Activated CD4-positive, alpha-beta T cell treated with anti-CD3 and anti-CD28 coated beads for 1 hour (primary cell): ENCODE results near the gene CLTRN.

Experiments
- DNase-seq: peaks from one replicate; pipeline ENCODE4 v3.0.0-alpha.2; 2020

CLTRN gene

GRCh38 chrX:15646543-15646942, 18.1 kb downstream of the CLTRN start:
- no peak for DNase-seq

GRCh38 chrX:15646031-15646430, 18.6 kb downstream of the CLTRN start:
- DNase-seq, result no peak

GRCh38 chrX:15645266-15645665, 19.3 kb downstream of the CLTRN start:
- no peak for DNase-seq

GRCh38 chrX:15644560-15644872, 20.1 kb downstream of the CLTRN start:
- DNase-seq, result no peak

GRCh38 chrX:15643786-15644559, 20.6 kb downstream of the CLTRN start:
- DNase-seq, result no peak

GRCh38 chrX:15631637-15632036, 33.0 kb downstream of the CLTRN start:
- DNase-seq, result no peak

- no peak for DNase-seq
Measured at GRCh38 chrX:15623054-15623453, 41.6 kb downstream of the CLTRN start.

- DNase-seq, result no peak
Measured at GRCh38 chrX:15619053-15619755, 45.4 kb downstream of the CLTRN start.

- no peak for DNase-seq
Measured at GRCh38 chrX:15617111-15617510, 47.5 kb downstream of the CLTRN start.

GRCh38 chrX:15616531-15616930, 48.1 kb downstream of the CLTRN start:
- no peak for DNase-seq

GRCh38 chrX:15607067-15607466, 57.5 kb downstream of the CLTRN start:
- no peak for DNase-seq

- no peak for DNase-seq
Measured at GRCh38 chrX:15606136-15606535, 58.5 kb downstream of the CLTRN start.

- DNase-seq, result no peak
Measured at GRCh38 chrX:15605226-15605625, 59.4 kb downstream of the CLTRN start.

- no peak for DNase-seq
Measured at GRCh38 chrX:15602761-15603160, 61.8 kb downstream of the CLTRN start.

GRCh38 chrX:15601932-15602331, 62.7 kb downstream of the CLTRN start:
- no peak for DNase-seq

- DNase-seq, result no peak
Measured at GRCh38 chrX:15600745-15601144, 63.9 kb downstream of the CLTRN start, which contains the start of gene ACE2. TSS of gene ACE2 (minus strand) at chrX:15600960. CDS start at chrX:15600911, 49 bp downstream.

GRCh38 chrX:15600049-15600448, 64.6 kb downstream of the CLTRN start:
- no peak for DNase-seq

- no peak for DNase-seq
Measured at GRCh38 chrX:15599461-15599860, 65.1 kb downstream of the CLTRN start.

GRCh38 chrX:15598026-15598425, 66.6 kb downstream of the CLTRN start:
- DNase-seq, result no peak

- DNase-seq, result no peak
Measured at GRCh38 chrX:15594371-15594770, 70.2 kb downstream of the CLTRN start.

- no peak for DNase-seq
Measured at GRCh38 chrX:15579778-15580747, 84.5 kb downstream of the CLTRN start.
